Vagina (tissue), 2 donors: Measurements from ENCODE around the gene ERICH3.

ENCODE experiments used
- POLR2A ChIP-seq, 2 donors: fragments of 450-650 bp; IDR thresholded peaks; one replicate each; pipeline ENCODE4 v1.6.1; 2017; ENCODE audit warnings: antibody characterized with exemption in 2 of 2, mild to moderate bottlenecking in 2 of 2, moderate library complexity in 2 of 2
- POLR2AphosphoS5 ChIP-seq, 2 donors: sonication (generic); formaldehyde crosslinking; IDR thresholded peaks; one replicate each; pipeline ENCODE4 v1.9.0; 2017; ENCODE audit warnings: antibody characterized with exemption in 2 of 2, mild to moderate bottlenecking in 2 of 2, low read depth in 1 of 2; ENCODE audit not compliant: insufficient read depth in 1 of 2
- TF ChIP-seq, protein P1 (sequence below), 3 experiments: fragments of 450-650 bp in 2 of 3; fragments of 200-600 bp in 1 of 3; sonication (generic) in 1 of 3; IDR thresholded peaks; one replicate each; pipeline ENCODE4 v1.5.1; 2017 to 2019; ENCODE audit warnings: antibody characterized with exemption in 3 of 3, mild to moderate bottlenecking in 2 of 3, moderate library complexity in 2 of 3

DNA sequence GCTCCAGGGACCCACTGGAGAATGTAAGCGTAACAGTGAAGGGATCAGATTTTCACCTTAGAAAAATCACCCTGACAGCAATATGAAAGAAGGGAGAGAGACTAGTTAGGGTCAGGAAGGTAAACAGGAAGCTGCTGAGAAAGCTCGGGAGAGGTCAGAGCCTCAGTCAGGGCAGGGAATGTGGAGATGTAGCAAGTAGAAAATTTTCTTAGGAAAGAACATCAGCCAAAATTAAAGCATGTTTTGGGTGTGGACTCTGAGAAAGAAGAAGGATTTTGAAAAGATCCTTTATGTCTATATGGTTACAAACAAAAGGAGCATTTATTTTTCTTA, 16.7 kb upstream of the ERICH3 start:
- TF ChIP-seq, protein P1, sequence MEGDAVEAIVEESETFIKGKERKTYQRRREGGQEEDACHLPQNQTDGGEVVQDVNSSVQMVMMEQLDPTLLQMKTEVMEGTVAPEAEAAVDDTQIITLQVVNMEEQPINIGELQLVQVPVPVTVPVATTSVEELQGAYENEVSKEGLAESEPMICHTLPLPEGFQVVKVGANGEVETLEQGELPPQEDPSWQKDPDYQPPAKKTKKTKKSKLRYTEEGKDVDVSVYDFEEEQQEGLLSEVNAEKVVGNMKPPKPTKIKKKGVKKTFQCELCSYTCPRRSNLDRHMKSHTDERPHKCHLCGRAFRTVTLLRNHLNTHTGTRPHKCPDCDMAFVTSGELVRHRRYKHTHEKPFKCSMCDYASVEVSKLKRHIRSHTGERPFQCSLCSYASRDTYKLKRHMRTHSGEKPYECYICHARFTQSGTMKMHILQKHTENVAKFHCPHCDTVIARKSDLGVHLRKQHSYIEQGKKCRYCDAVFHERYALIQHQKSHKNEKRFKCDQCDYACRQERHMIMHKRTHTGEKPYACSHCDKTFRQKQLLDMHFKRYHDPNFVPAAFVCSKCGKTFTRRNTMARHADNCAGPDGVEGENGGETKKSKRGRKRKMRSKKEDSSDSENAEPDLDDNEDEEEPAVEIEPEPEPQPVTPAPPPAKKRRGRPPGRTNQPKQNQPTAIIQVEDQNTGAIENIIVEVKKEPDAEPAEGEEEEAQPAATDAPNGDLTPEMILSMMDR (IDR thresholded peaks at IDR 0.05) = no peak
- TF ChIP-seq POLR2A (IDR thresholded peaks at IDR 0.05) (no peak), POLR2AphosphoS5 (IDR thresholded peaks at IDR 0.05; ENCODE audit: insufficient read depth in 1 of 2, low read depth in 1 of 2) (no peak)
